Left lobe of liver (tissue), 2 donors: ENCODE data around the gene SPPL3. TPM values are rescaled to one million over a fixed set of nuclear protein-coding genes. Genes with fewer than 3 reads are reported as not detected.
A peak's percentile ranks its signal among the peaks of the same experiment; 100 is the strongest.
"Not testable (repeated sequence)": the region's sequence is repeated elsewhere in the genome, so short reads cannot be mapped to it uniquely, and the experiment has no call there.

ENCODE experiments used
- ATAC-seq: fragments of 200-7000 bp; cut with Tn5 transposase; one replicate; pipeline ENCODE4 v1.9.1; 2020; ENCODE audit warnings: mild to moderate bottlenecking, moderate library complexity
- DNase-seq: peaks from one replicate; pipeline ENCODE4 v3.0.0-alpha.2; 2020; ENCODE audit warnings: low spot score
- total RNA-seq: library from RNA; stranded (reverse); gene quantifications from one replicate; pipeline ENCODE4 v1.2.1, GENCODE V29; 2021
- donor health status: DM: no; HTN: no; CAD: no; lungs with moderate emphysema.
- donor health status: DM: no; HTN: yes; CAD: no.

The SPPL3 gene
- total RNA-seq, 1 donor from 2014 or later, result 17.5 TPM

DNA sequence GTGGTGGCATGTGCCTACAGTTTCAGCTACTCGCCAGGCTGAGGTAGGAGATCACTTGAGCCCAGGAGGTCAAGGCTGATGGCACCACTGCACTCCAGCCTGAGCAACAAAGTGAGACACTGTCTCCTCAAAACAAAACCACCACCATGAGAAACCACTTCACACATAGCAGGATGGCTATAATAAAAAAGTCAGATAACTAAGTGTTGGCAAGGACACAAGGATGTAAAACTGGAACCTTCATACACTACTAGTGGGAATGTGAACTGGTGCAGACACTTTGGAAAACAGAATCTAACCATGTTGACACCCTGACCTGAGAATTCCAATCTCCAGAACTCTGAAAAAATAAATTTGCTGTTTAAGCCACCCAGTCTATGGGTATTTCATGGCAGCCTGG, 110.8 kb downstream of the SPPL3 start:
- ATAC-seq, result no peak
- DNase-seq, result no peak

DNA sequence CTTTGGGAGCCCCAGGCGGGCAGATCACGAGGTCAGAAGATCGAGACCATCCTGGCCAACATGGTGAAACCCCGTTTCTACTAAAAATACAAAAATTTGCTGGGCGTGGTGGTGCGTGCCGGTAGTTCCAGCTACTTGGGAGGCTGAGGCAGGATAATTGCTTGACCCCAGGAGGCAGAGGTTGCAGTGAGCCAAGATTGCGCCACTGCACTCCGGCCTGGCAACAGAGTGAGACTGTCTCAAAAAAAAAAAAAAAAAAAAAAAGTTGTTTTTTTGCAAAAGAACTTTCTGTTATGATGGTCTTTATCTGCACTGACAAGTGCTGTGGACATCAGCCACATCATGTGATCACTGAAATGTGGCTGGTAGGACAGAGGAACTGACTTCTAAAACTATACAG, 111.7 kb downstream of the SPPL3 start:
- ATAC-seq, DNase-seq: not testable (repeated sequence)

GRCh38 chr12:120791669-120792176, 112.4 kb downstream of the SPPL3 start:
- no peak for DNase-seq
- ATAC-seq, result no peak

DNA sequence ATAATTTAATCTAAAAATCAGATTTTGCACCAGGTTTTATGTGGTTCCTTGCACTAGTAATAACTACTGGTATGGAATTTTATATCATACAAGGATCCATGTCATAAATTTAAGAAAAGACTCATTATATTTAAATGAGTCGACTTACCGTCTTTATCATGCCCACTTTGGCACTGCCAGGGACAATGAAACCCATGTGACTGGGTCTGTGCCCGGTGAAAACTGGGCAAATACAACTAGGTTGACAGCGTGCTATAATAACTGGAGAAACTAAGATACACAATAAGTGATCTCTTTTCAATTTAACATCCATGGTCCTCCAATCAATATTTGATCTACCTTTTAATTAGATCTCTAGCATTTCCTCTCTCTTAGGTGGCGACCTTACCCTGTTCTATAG, 114.0 kb downstream of the SPPL3 start:
- ATAC-seq, result no peak
- DNase-seq, result no peak

- no peak for ATAC-seq
Measured at GRCh38 chr12:120787889-120788288, 116.3 kb downstream of the SPPL3 start.

DNA sequence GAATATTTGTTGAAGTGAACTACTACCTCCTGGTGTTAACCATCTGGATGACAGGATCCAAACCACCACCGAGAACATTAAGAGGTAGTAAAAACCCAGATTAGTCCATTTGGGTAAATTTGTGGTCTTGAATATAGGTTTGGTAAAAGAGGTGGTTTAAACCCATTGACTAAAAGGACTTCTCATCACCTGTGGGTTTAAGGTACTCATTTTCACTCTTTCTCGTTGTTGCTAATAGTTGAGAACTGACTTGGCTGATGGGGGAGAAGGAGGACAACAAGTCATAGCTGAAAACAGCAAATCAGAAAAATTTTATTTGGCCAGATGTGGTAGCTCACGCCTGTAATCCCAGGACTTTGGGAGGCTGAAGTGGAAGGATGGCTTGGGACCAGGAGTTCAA, 119.4 kb downstream of the SPPL3 start:
- DNase-seq, result no peak
- ATAC-seq, result no peak

More at GRCh38 chr12:120787889-120788288, 116.3 kb downstream of the SPPL3 start:
- no peak for DNase-seq

- ATAC-seq (peak; percentile 16), DNase-seq (no peak)
Measured at GRCh38 chr12:120783197-120783596, 121.0 kb downstream of the SPPL3 start.

- DNase-seq (no peak), ATAC-seq (no peak)
Measured at GRCh38 chr12:120775862-120776552, 128.2 kb downstream of the SPPL3 start.

GRCh38 chr12:120774169-120774916, 129.8 kb downstream of the SPPL3 start:
- no peak for ATAC-seq
- no peak for DNase-seq

- DNase-seq (no peak), ATAC-seq (no peak)
Measured at GRCh38 chr12:120771097-120771496, 133.1 kb downstream of the SPPL3 start.

- ATAC-seq (no peak), DNase-seq (no peak)
Measured at GRCh38 chr12:120767071-120768024, 136.8 kb downstream of the SPPL3 start.

- DNase-seq, result no peak
- ATAC-seq, result no peak
Measured at GRCh38 chr12:120766566-120766965, 137.6 kb downstream of the SPPL3 start.

DNA sequence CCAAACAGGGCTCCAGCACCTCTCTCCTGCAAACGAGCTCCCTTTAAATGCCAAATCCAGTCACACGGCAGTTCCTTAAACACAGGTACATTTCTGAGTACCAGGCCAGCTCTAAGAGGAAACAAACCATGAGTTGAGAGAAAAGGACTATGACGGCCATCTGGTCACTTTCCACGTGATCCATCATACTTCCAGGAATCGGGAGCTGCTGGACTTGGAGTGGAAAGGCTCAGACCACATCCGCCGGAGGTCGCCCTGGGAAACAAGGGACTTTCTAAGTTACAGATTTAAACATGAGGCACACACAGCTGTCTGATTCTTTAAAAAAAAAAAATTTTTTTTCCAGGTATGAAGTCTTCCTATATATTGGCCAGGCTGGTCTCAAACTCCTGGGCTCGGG, 139.3 kb downstream of the SPPL3 start:
- ATAC-seq (no peak), DNase-seq (no peak)

DNA sequence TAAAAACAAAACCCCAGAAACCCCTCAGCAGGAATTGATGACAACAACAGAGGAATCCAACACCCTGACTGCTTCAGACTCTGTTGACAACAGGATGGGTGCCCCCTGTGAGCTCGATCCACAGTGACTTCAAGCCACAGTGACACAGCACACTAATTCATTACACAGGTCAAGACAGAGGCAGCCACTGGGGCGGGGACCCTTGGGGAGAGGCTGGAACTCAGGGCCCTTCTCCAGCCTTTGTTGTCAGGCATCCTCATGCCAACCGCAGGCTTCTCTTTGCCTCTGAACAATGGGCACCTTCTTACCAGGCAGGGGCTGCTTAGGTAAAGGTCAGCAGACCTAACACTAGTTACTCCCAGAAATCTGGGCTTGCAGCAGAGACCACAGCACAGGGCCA, 140.9 kb downstream of the SPPL3 start:
- no peak for ATAC-seq

DNA sequence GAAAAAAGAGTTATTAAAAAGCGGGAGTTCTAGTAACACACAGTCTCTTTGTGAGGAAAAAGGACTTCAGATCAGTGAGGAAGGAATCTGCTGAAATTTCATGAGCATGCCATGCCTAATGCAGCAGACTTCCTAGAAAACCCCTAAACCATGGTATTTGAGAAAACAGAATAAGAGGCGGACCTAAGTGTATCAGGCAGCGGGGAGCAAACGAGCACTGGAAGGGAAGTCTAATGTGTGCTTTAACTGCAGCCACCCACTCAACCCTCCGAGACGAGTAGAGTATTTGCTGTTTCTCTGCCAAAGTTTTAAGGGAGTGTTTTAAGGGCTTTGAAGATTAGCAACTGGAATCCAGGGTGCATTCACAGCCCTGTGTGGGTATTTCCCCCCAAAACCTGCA, 142.1 kb downstream of the SPPL3 start:
- DNase-seq, result peak; percentile 3

More for the DNA sequence above, 140.9 kb downstream of the SPPL3 start:
- no peak for DNase-seq

DNA sequence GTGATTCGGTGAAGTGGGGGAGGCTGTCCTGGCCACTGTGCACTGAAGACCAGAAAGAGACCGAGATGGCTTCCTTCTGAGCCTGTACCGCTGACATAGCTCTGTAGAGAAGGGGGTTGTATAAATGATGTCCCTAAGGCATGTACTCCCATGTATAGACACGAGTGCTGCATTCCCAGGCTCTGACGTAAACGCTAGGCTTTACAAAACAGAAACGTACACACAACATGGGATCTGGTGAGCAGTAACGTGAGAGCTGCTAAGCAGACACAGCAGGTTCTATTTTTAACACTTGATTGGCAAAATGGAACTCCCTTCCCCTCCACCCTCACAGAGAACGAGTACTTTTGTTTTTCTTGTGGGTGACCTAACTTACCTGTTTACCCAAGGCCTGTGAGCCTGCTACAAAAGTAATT, 142.6 kb downstream of the SPPL3 start:
- DNase-seq (peak; percentile 18), ATAC-seq (no peak)

More for the DNA sequence above, 142.1 kb downstream of the SPPL3 start:
- ATAC-seq, result no peak

GRCh38 chr12:120760349-120761254, 143.6 kb downstream of the SPPL3 start:
- ATAC-seq, result no peak
- no peak for DNase-seq

DNA sequence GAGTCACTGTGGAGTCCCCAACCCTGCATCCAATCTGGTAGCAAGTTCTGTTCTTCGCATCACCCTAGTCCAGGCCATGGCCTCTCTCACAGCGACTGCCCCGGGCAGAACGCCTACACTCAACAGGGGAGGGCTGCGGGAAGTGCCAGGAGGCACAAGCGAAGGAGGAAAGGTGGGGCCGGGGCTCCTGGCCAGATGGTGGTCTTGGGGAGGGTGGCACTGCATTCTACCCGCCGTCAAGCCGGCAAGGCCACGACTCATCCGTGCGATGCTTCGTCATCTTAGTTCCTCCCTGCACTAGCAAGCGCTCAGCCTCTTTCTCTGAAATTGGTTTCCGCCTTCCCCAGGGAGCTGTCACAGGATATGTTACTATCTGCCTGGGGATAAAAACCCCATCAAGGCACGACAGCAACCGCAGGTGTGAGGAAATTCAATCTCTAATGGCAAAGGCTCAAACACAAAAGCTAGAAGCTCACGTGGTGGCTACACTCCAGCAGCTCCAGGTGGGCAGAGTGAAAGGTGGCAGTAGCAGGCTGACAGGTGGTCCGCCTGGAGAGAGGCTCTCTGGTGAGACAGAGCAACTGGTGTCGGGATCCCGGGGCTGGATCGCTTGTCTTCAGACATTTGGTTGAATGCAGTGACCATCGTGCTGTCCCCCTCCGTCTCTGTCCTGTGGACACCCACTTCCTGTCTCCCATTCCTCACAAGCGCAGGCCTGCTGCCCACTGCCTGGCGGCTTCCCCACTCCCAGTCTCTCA, 144.4 kb downstream of the SPPL3 start:
- DNase-seq (no peak), ATAC-seq (no peak)
